ENCODE data around the gene DLX6. TPM values are rescaled to one million over a fixed set of nuclear protein-coding genes. Genes with fewer than 3 reads are reported as not detected.
A peak's percentile ranks its signal among the peaks of the same experiment; 100 is the strongest.

DLX6 gene
- total RNA-seq, 2 donors from 2014 or later = not detected

DNA sequence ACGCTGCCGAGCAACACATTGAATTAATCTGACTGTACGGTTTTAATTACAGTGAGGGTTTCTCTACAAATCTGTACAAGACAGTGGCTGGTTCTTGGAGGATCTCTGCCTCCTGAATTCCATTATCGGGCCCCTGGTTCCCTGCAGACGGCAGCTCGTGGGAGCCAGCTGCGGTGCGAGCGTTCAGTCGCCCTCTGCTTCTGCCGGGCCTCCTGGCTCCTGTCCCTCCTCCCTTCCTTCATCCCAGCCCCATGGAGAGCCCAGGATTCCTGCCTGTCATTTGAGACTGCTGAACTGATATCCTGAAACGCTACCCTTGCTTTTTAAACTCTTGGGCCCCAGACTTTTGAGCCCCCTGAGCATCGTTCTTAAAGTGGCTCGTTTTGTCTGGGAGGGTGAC, 6.6 kb upstream of the DLX6 start:
- H3K27me3 ChIP-seq (replicated peaks; ENCODE audit: insufficient read depth) = peaks cover 47% of the 10 kb centered on the region
- no peaks in the 10 kb centered on the region for H3K4me1 ChIP-seq (ENCODE audit: control insufficient read depth in 1 of 2, low read depth in 2 of 2)
- DNase-seq (ENCODE audit: low spot score) (no peak), ATAC-seq (ENCODE audit: insufficient number of reproducible peaks, low FRiP score, low read depth) (no peak)
- TF ChIP-seq, protein P1, sequence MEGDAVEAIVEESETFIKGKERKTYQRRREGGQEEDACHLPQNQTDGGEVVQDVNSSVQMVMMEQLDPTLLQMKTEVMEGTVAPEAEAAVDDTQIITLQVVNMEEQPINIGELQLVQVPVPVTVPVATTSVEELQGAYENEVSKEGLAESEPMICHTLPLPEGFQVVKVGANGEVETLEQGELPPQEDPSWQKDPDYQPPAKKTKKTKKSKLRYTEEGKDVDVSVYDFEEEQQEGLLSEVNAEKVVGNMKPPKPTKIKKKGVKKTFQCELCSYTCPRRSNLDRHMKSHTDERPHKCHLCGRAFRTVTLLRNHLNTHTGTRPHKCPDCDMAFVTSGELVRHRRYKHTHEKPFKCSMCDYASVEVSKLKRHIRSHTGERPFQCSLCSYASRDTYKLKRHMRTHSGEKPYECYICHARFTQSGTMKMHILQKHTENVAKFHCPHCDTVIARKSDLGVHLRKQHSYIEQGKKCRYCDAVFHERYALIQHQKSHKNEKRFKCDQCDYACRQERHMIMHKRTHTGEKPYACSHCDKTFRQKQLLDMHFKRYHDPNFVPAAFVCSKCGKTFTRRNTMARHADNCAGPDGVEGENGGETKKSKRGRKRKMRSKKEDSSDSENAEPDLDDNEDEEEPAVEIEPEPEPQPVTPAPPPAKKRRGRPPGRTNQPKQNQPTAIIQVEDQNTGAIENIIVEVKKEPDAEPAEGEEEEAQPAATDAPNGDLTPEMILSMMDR (IDR thresholded peaks at IDR 0.05) = no peak
- H3K27ac ChIP-seq = no peak overlapping the region
- no peaks in the 10 kb centered on the region for H3K36me3 ChIP-seq
- no peak overlapping the region for H3K4me3 ChIP-seq
- H3K9me3 ChIP-seq = no peaks in the 10 kb centered on the region

DNA sequence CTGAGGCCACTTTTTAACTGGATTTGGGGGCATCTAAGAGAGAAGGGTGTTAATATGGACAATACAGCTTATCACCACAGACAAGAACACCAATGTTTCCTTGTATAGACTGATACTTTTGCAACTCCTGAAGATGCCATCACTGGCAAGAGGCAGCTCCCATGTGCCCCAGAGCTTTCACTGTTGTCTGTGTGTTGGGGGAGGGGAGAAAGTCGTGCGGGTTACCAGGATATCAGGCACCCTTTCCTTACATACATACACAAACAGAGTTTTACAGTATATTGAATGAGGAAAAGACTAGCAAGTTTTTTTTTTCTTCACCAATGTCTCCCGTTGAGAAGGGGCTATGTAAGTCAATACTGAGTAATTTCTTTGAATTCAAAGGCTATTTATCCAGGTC, 4.1 kb upstream of the DLX6 start:
- Histone ChIP-seq H3K4me1 (ENCODE audit: control insufficient read depth in 1 of 2, low read depth in 2 of 2) (peaks cover 9 to 10% of the 10 kb centered on the region in 2 donors), H3K27ac (no peak overlapping the region), H3K27me3 (replicated peaks; ENCODE audit: insufficient read depth) (peaks cover 60% of the 10 kb centered on the region), H3K9me3 (no peaks in the 10 kb centered on the region), H3K36me3 (no peaks in the 10 kb centered on the region), H3K4me3 (no peak overlapping the region)
- DNase-seq (ENCODE audit: low spot score) (no peak), ATAC-seq (ENCODE audit: insufficient number of reproducible peaks, low FRiP score, low read depth) (no peak)
- TF ChIP-seq, protein P1 (IDR thresholded peaks at IDR 0.05) = no peak

DNA sequence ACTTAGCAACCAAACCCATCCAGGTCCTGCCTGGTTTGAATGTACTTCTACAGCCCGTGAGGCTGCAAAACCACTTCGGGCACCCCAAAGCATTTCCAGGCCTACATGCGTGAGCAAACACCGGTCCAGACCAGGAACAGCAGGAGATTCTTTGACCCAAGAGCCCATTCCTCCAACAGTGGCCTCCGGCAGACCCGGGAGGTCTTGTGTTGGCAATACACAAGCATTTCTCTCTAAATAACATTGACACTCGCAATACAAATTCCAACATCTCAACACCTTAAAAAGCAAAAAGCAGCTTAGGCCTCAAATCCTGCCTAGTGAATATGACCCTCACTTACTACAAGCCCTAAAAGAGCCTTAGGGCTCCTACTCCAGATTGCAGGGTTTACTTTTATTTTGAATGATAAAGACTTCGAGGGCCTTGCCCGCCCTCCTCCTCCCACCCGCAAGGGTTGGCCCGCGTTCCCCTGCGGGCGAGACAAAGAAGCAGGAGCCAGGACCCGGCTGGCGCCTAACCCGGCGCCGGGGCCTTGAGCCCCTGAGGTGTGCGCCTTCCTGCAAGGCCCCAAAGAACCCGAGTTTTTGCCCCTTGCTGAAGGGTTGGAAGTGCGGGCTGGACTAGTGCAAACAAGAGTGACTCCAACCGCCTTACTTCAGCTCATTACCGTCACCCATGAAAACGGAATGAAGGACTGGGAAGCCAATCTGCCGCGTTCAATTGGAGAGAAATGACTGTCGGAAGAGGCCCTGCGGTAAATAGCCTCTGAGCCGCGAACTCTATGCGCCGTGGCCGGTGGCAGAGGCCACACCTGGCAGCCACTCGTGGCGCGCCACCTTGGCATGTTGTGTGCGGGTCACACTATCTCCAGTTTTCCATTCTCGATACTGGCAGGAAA, 3.4 kb upstream of the DLX6 start:
- Histone ChIP-seq H3K4me1 (ENCODE audit: control insufficient read depth in 1 of 2, low read depth in 2 of 2) (peaks cover 13 to 14% of the 10 kb centered on the region in 2 donors), H3K27me3 (replicated peaks; ENCODE audit: insufficient read depth) (peaks cover 62% of the 10 kb centered on the region), H3K27ac (no peak overlapping the region), H3K9me3 (no peaks in the 10 kb centered on the region), H3K4me3 (no peak overlapping the region), H3K36me3 (no peaks in the 10 kb centered on the region)
- TF ChIP-seq, protein P1 (IDR thresholded peaks at IDR 0.05) = no peak
- DNase-seq (ENCODE audit: low spot score) (no peak), ATAC-seq (ENCODE audit: insufficient number of reproducible peaks, low FRiP score, low read depth) (no peak)

DNA sequence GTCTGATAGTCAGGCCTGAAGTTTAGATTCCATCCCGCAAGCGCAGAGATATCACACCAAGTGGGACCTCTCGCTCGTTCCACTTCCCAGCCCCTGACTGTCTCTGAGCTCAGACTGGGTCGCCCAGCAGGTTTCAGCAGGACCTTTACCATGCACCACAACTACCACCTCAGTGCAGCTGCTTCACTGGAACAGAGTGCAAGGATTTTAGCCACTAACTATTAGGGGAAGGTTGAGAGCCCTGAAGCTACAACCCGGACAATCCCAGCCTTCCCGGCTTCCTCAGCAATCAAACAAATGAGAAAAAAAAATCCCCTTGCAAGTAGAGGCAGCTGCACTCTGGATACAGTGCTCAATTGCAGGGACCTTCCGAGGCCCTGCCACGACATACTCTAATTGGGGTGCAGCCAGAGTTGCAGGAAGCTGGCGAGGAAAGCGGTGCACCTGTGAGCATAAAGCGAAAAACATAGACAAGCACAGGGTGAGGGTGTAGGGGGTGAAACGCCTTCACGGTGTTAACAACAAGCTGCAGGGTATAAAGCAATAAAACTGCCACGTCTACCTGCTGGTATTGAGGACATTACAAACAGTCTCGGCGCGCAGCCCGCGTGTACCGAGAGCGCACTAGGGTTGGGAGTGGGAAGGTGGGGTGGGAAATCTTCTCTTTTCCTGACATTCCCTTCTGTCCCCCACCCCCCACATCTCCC, 2.6 kb upstream of the DLX6 start:
- no peaks in the 10 kb centered on the region for H3K9me3 ChIP-seq
- H3K27ac ChIP-seq = peak overlapping the region in 1 of 2 donors; percentile 54
- H3K27me3 ChIP-seq (replicated peaks; ENCODE audit: insufficient read depth) = peaks cover 58% of the 10 kb centered on the region
- H3K36me3 ChIP-seq = no peaks in the 10 kb centered on the region
- H3K4me3 ChIP-seq = no peak overlapping the region
- TF ChIP-seq, protein P1 (IDR thresholded peaks at IDR 0.05) = no peak
- peaks cover 13 to 17% of the 10 kb centered on the region in 2 donors for H3K4me1 ChIP-seq (ENCODE audit: control insufficient read depth in 1 of 2, low read depth in 2 of 2)
- ATAC-seq (ENCODE audit: insufficient number of reproducible peaks, low FRiP score, low read depth) = no peak
- no peak for DNase-seq (ENCODE audit: low spot score)

Measured in thoracic aorta (tissue), 2 donors.